Neutrophil (primary cell): ENCODE measurements around the gene S100A12.
A peak's percentile ranks its signal among the peaks of the same experiment; 100 is the strongest.

Experiments
- H3K27ac ChIP-seq: fragments of 200-600 bp; sonication (generic); 2 replicates; pipeline ENCODE4 v1.5.1; 2016; ENCODE audit warnings: mild to moderate bottlenecking, moderate library complexity
- H3K27me3 ChIP-seq: fragments of 200-600 bp; sonication (generic); 2 replicates; pipeline ENCODE4 v1.6.0; 2016; ENCODE audit warnings: mild to moderate bottlenecking
- H3K36me3 ChIP-seq: fragments of 200-600 bp; sonication (generic); 2 replicates; pipeline ENCODE4 v1.5.1; 2017
- H3K4me1 ChIP-seq, 2 experiments: fragments of 200-600 bp in 1 of 2; sonication (generic) in 1 of 2; 1 replicate in 1 of 2; 2 replicates in 1 of 2; pipeline versions ENCODE4 v1.5.1 to v1.6.1; 2013 to 2016; ENCODE audit warnings: low read depth in 1 of 2, low read length in 1 of 2, mild to moderate bottlenecking in 1 of 2, moderate library complexity in 1 of 2; ENCODE audit not compliant: control insufficient read depth in 1 of 2, insufficient read depth in 1 of 2
- H3K4me3 ChIP-seq, 2 experiments: fragments of 200-600 bp in 1 of 2; sonication (generic) in 1 of 2; 1 replicate in 1 of 2; 2 replicates in 1 of 2; pipeline ENCODE4 v1.5.1; 2013 to 2016; ENCODE audit warnings: low read depth in 1 of 2, low read length in 1 of 2, mild to moderate bottlenecking in 1 of 2, moderate library complexity in 1 of 2
- H3K9me3 ChIP-seq: fragments of 200-600 bp; sonication (generic); 2 replicates; pipeline ENCODE4 v1.5.1; 2016
- TF ChIP-seq, protein P1 (sequence below): fragments of 200-600 bp; sonication (generic); IDR thresholded peaks from 2 replicates; pipeline ENCODE4 v1.5.1; 2016; ENCODE audit warnings: antibody characterized with exemption

S100A12 gene

DNA sequence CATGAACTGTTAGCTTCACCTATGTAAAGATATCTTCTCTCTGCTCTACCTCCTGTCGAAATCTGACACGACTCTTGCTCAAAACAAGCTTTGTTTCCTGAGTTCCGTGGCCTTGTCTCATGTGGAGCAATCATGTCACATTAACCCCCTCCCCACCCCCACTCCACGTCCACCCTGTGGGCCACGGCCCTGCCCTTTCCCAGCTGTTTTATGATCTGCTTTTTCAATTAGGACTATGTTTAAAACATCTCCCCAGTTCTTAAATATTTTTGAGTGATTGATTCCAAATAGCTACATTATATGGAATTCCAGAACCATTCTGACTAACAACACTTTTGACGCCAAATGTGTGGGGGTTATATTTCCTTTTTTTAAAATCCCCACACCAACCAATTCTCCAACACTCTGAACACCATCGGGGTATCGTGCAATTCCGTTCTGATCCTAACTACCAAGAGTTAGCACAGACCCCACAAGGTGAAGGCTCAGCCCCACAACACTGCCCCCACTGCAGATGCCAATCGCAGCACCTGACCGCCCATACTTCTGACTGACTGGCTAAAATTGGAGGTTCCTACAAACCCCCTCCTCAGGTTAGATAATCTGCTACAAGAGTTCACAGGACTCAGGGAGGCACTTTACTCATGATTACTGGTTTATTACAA, 28.1 kb upstream of the S100A12 start:
- TF ChIP-seq, protein P1, sequence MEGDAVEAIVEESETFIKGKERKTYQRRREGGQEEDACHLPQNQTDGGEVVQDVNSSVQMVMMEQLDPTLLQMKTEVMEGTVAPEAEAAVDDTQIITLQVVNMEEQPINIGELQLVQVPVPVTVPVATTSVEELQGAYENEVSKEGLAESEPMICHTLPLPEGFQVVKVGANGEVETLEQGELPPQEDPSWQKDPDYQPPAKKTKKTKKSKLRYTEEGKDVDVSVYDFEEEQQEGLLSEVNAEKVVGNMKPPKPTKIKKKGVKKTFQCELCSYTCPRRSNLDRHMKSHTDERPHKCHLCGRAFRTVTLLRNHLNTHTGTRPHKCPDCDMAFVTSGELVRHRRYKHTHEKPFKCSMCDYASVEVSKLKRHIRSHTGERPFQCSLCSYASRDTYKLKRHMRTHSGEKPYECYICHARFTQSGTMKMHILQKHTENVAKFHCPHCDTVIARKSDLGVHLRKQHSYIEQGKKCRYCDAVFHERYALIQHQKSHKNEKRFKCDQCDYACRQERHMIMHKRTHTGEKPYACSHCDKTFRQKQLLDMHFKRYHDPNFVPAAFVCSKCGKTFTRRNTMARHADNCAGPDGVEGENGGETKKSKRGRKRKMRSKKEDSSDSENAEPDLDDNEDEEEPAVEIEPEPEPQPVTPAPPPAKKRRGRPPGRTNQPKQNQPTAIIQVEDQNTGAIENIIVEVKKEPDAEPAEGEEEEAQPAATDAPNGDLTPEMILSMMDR: no peak
- H3K9me3 ChIP-seq: no peaks in the 10 kb centered on the region
- H3K4me1 ChIP-seq: peaks cover 66 to 69% of the 10 kb centered on the region in 2 experiments
- H3K27me3 ChIP-seq: peaks cover 15% of the 10 kb centered on the region
- H3K4me3 ChIP-seq: peak overlapping the region; percentile 41 to 49
- H3K27ac ChIP-seq: peak overlapping the region; percentile 100
- no peaks in the 10 kb centered on the region for H3K36me3 ChIP-seq

- H3K4me1 ChIP-seq: peaks cover 80 to 82% of the 10 kb centered on the region in 2 experiments
- peak overlapping the region; percentile 41 to 49 for H3K4me3 ChIP-seq
- no peaks in the 10 kb centered on the region for H3K9me3 ChIP-seq
- TF ChIP-seq, protein P1: no peak
- peak overlapping the region; percentile 100 for H3K27ac ChIP-seq
- H3K27me3 ChIP-seq: peaks cover 8% of the 10 kb centered on the region
- H3K36me3 ChIP-seq: no peaks in the 10 kb centered on the region
These were observed 26.8 kb upstream of the S100A12 start for GRCh38 chr1:153402226-153402625.

GRCh38 chr1:153401461-153401860, 26.0 kb upstream of the S100A12 start:
- H3K4me1 ChIP-seq: peaks cover 87 to 90% of the 10 kb centered on the region in 2 experiments
- TF ChIP-seq, protein P1: no peak

GRCh38 chr1:153400244-153400643, 24.8 kb upstream of the S100A12 start:
- Histone ChIP-seq H3K9me3 (no peaks in the 10 kb centered on the region), H3K4me3 (no peak overlapping the region), H3K27ac (peak overlapping the region; percentile 100)

More at GRCh38 chr1:153401461-153401860, 26.0 kb upstream of the S100A12 start:
- Histone ChIP-seq H3K4me3 (peak overlapping the region; percentile 41 to 49), H3K27me3 (peaks cover under 1% of the 10 kb centered on the region), H3K27ac (peak overlapping the region; percentile 100), H3K36me3 (no peaks in the 10 kb centered on the region), H3K9me3 (no peaks in the 10 kb centered on the region)

GRCh38 chr1:153399401-153400055, 24.1 kb upstream of the S100A12 start:
- Histone ChIP-seq H3K4me3 (no peak overlapping the region), H3K4me1 (peaks cover 100% of the 10 kb centered on the region in 2 experiments), H3K9me3 (no peaks in the 10 kb centered on the region), H3K27ac (peak overlapping the region; percentile 100), H3K27me3 (no peaks in the 10 kb centered on the region), H3K36me3 (no peaks in the 10 kb centered on the region)
- TF ChIP-seq, protein P1: no peak

More at GRCh38 chr1:153400244-153400643, 24.8 kb upstream of the S100A12 start:
- no peaks in the 10 kb centered on the region for H3K27me3 ChIP-seq
- H3K4me1 ChIP-seq: peaks cover 99 to 100% of the 10 kb centered on the region in 2 experiments
- TF ChIP-seq, protein P1: no peak
- H3K36me3 ChIP-seq: no peaks in the 10 kb centered on the region
